ENCODE measurements around the gene DYNLT1. TPM values are rescaled to one million over a fixed set of nuclear protein-coding genes. Genes with fewer than 3 reads are reported as not detected.

DYNLT1 gene
- total RNA-seq, 6 experiments from 2014 or later, result 31.5 to 69.5 (median 40.0) TPM

DNA sequence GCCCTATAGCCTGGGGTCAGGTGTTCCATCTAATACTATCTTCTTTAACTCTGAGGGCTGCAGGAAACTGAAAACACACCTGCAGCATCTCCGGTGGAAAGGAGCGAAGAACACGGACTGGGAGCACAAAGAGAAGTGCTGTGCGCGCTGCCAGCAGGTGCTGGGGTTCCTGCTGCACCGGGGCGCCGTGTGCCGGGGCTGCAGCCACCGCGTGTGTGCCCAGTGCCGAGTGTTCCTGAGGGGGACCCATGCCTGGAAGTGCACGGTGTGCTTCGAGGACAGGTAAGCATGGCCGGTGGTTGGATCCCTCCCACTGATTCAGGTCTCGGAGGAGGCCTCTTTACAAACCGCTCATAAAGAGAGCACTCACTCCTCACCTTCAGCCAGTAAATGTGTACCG lies 20.8 kb upstream of the DYNLT1 start:
- Histone ChIP-seq H3K27me3 (no peaks in the 10 kb centered on the region), H3K4me1 (no peaks in the 10 kb centered on the region), H3K36me3 (no peaks in the 10 kb centered on the region), H3K4me3 (no peak overlapping the region), H3K27ac (no peak overlapping the region), H3K9me3 (no peaks in the 10 kb centered on the region)
- no peak for TF ChIP-seq POLR2A (IDR thresholded peaks at IDR 0.05)
- no peak for TF ChIP-seq CTCF (IDR thresholded peaks at IDR 0.05)
- ATAC-seq (no peak), DNase-seq (peak in 1 of 3 donors; percentile 31)
- intact Hi-C loops (cut with DNase I), result no loop called here
- 72% methylated on average over 3 of the region's 18 CpGs for WGBS (ENCODE audit: insufficient coverage, low coverage, low lambda C conversion rate, missing lambda C conversion rate)

- ATAC-seq, result peak in 3 of 4 donors; percentile 25 to 42 (median 35)
- WGBS (ENCODE audit: insufficient coverage, low coverage, low lambda C conversion rate, missing lambda C conversion rate), result 61% methylated on average over 11 of the region's 11 CpGs
- intact Hi-C loops (cut with DNase I), result no loop called here
Measured at GRCh38 chr6:158663625-158664165, 19.2 kb upstream of the DYNLT1 start.

DNA sequence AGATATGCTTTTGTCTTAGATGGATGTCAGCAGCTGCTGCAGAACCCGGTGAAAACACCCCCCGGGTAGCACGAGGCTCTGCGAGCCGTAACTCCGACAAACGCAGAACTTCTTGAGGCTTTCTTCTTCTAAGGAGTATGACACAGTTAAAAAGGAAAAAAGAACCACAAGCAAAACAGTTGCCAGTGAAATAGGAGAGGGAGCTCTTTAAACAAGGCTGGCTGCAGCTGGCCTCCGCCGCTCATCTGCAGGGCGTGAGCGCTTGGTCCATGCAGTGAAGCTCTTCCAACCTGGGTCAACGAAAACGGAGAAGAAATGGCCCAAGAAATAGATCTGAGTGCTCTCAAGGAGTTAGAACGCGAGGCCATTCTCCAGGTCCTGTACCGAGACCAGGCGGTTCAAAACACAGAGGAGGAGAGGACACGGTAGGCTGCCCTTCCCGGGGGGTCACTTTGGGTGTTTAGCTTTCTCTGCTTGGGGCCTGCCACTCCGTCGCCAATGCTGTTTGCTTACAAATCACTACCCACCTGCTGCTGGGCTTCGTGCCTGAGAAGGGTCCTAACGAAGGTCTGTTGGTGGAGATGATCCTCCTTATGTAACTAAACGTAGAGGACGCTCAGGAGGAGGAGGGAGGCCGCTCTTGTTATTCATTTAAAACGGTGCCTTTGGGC lies 18.5 kb upstream of the DYNLT1 start:
- ATAC-seq, result no peak

More at GRCh38 chr6:158663625-158664165, 19.2 kb upstream of the DYNLT1 start:
- Histone ChIP-seq H3K9me3 (no peaks in the 10 kb centered on the region), H3K27me3 (no peaks in the 10 kb centered on the region), H3K4me1 (no peaks in the 10 kb centered on the region), H3K27ac (no peak overlapping the region), H3K36me3 (no peaks in the 10 kb centered on the region), H3K4me3 (no peak overlapping the region)
- peak in 1 of 3 donors; percentile 38 for DNase-seq
- TF ChIP-seq POLR2A (IDR thresholded peaks at IDR 0.05) (no peak), CTCF (IDR thresholded peaks at IDR 0.05) (no peak)

DNA sequence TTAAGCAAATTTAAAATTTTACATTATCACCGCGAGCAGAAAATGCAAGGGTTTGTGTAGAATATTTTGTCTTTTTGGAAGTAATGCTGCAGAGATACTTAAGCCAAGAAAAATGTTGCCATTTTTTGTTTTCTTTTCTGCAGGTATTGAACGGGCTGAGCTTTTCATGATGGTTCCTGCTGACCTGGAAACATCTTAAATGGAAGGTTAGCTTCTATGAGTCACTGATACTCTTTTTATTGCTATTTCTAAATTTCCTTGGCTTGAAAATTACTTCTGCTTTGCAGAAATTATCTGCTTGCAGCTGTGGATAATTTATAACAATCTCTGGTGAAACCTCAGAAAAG lies 18.0 kb upstream of the DYNLT1 start:
- Histone ChIP-seq H3K27ac (no peak overlapping the region), H3K27me3 (no peaks in the 10 kb centered on the region), H3K4me3 (no peak overlapping the region), H3K4me1 (no peaks in the 10 kb centered on the region), H3K36me3 (no peaks in the 10 kb centered on the region), H3K9me3 (no peaks in the 10 kb centered on the region)
- ATAC-seq (no peak), DNase-seq (no peak)
- TF ChIP-seq CTCF (IDR thresholded peaks at IDR 0.05) (no peak), POLR2A (IDR thresholded peaks at IDR 0.05) (no peak)
- 58% methylated on average over 3 of the region's 3 CpGs for WGBS (ENCODE audit: insufficient coverage, low coverage, low lambda C conversion rate, missing lambda C conversion rate)
- intact Hi-C loops (cut with DNase I), result no loop called here

More for the DNA sequence above, 18.5 kb upstream of the DYNLT1 start:
- H3K4me3 ChIP-seq, result no peak overlapping the region
- no peak for TF ChIP-seq POLR2A (IDR thresholded peaks at IDR 0.05)
- TF ChIP-seq CTCF (IDR thresholded peaks at IDR 0.05), result no peak
- no peaks in the 10 kb centered on the region for H3K9me3 ChIP-seq
- no peak overlapping the region for H3K27ac ChIP-seq
- intact Hi-C loops (cut with DNase I), result no loop called here
- peak in 1 of 3 donors; percentile 41 for DNase-seq
- H3K27me3 ChIP-seq, result no peaks in the 10 kb centered on the region
- H3K36me3 ChIP-seq, result no peaks in the 10 kb centered on the region
- H3K4me1 ChIP-seq, result no peaks in the 10 kb centered on the region
- 51% methylated on average over 19 of the region's 27 CpGs for WGBS (ENCODE audit: insufficient coverage, low coverage, low lambda C conversion rate, missing lambda C conversion rate)

Data from right lobe of liver (tissue), 6 donors.